ENCODE results near the gene GOT2. TPM values are rescaled to one million over a fixed set of nuclear protein-coding genes. Genes with fewer than 3 reads are reported as not detected.

The GOT2 gene
- total RNA-seq, 2 donors from 2014 or later, result 117 to 184 TPM

GRCh38 chr16:58658796-58659211 is 75.3 kb downstream of the GOT2 start:
- Histone ChIP-seq H3K27ac (no peak overlapping the region), H3K36me3 (no peaks in the 10 kb centered on the region), H3K4me3 (no peak overlapping the region), H3K27me3 (no peaks in the 10 kb centered on the region), H3K9ac (ENCODE audit: low read depth in 2 of 2, low read length in 2 of 2) (no peak overlapping the region), H3K9me3 (no peaks in the 10 kb centered on the region), H3K4me1 (no peaks in the 10 kb centered on the region)
- TF ChIP-seq CTCF (IDR thresholded peaks at IDR 0.05), result no peak
- no peak for DNase-seq
- intact Hi-C loops (cut with DNase I), result no loop called here

Other genes starting within 250 kb of the GOT2 start
- 1 to 10 TPM; 3.0 to 9.8 TPM for gene NDRG4, start 234.2 kb downstream of the GOT2 start, total RNA-seq
- 10 to 100 TPM in 1 of 2 donors, 1 to 10 TPM in 1; 8.5 to 18.0 TPM for gene SETD6, start 218.8 kb downstream of the GOT2 start, total RNA-seq
- gene CNOT1, start 104.5 kb downstream of the GOT2 start, total RNA-seq, result 100 to 1,000 TPM; 237 to 268 TPM
- 10 to 100 TPM; 10.8 to 15.5 TPM for gene SLC38A7, start 49.5 kb downstream of the GOT2 start, total RNA-seq

All from colonic mucosa (tissue), 4 donors.